ENCODE measurements around the gene ZCWPW1.

ZCWPW1 gene

DNA sequence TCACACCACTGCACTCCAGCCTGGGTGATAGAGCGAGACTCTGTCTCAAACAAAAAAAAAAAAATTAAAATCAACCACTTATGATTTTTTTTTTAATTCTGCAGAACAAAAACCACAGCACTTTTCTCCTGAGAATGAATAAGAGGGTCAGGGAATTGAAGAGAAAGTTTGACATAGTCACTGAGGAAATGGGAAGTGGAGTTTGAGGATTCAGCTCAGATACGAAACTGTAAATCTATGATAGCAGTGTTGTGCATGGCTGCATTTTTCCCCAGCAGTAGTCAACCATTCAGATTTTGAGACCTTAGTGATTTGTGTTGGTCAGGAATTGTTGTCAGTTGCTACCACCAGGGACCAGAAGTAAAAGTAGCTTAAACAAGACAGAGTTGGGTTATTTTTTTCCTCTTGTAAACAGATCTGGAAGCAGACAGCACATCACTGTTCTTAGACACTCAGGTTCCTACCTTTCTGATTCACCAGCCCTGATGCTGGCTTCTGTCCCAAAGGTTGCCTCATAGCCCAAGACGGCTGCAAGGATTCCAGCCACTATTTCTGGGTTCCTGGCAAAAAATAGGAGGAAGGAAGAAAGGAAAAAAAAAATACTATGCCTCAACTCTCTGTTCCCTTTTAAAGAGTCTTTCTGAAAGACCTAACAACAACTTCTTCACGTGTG is 35.1 kb downstream of the ZCWPW1 start (continued):
- TF ChIP-seq ZNF8 (CRISPR knock-in tag; IDR thresholded peaks at IDR 0.05), result no peak

GRCh38 chr7:100390286-100391009 is 38.1 kb downstream of the ZCWPW1 start:
- TF ChIP-seq TOX (CRISPR knock-in tag; IDR thresholded peaks at IDR 0.05; ENCODE audit: borderline replicate concordance) (no peak), ZFP30 (CRISPR knock-in tag; IDR thresholded peaks at IDR 0.05) (no peak), BACH2 (CRISPR knock-in tag; IDR thresholded peaks at IDR 0.05; ENCODE audit: borderline replicate concordance) (no peak), ESRRG (CRISPR knock-in tag; IDR thresholded peaks at IDR 0.05) (no peak), PATZ1 (CRISPR knock-in tag; IDR thresholded peaks at IDR 0.05; ENCODE audit: borderline replicate concordance) (no peak), CSDC2 (CRISPR knock-in tag; IDR thresholded peaks at IDR 0.05) (no peak), SNAI2 (CRISPR knock-in tag; IDR thresholded peaks at IDR 0.05) (no peak), CREB5 (CRISPR knock-in tag; IDR thresholded peaks at IDR 0.05; ENCODE audit: low read depth) (no peak)
- ATAC-seq, result no peak; the same call in 2 of the 3 replicates

DNA sequence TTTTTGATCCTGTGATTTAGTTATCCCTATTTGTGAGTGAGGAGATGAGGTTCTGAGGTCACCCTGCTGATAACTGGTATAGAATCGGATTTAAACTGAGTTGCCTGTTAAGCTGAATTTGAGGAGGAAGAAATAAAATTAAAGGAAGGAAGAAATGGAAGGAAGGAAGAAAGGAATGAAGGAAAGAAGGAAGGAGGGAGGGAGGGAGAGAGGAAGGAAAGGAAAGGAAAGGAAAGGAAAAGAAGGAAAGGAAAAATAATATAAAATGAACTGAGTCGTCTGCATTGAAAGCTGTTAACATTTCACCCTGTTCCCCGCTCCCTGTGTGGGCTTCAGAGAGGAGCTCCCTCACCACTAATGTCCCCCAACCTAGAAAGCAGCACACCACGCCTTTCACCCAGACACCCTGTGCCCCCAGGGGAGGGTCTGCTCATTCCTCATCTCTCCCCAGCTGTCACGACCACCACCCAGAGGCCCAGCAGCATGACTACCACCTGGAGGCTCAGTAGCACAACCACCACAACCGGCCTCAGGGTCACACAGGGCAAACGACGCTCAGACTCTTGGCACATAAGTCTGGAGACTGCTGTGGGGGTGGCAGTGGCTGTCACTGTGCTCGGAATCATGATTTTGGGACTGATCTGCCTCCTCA is 38.9 kb downstream of the ZCWPW1 start:
- TF ChIP-seq OSR1 (CRISPR knock-in tag; IDR thresholded peaks at IDR 0.05), result no peak
- TF ChIP-seq ESRRG (CRISPR knock-in tag; IDR thresholded peaks at IDR 0.05), result no peak
- TF ChIP-seq TCF4 (CRISPR knock-in tag; IDR thresholded peaks at IDR 0.05; ENCODE audit: borderline replicate concordance), result no peak
- TF ChIP-seq PATZ1 (CRISPR knock-in tag; IDR thresholded peaks at IDR 0.05; ENCODE audit: borderline replicate concordance), result no peak
- no peak for TF ChIP-seq CSDC2 (CRISPR knock-in tag; IDR thresholded peaks at IDR 0.05)
- TF ChIP-seq ZNF8 (CRISPR knock-in tag; IDR thresholded peaks at IDR 0.05), result no peak
- TF ChIP-seq ARNTL (CRISPR knock-in tag; IDR thresholded peaks at IDR 0.05; ENCODE audit: borderline replicate concordance, low read depth), result no peak
- TF ChIP-seq ISL1 (CRISPR knock-in tag; IDR thresholded peaks at IDR 0.05), result no peak
- TF ChIP-seq TOX (CRISPR knock-in tag; IDR thresholded peaks at IDR 0.05; ENCODE audit: borderline replicate concordance), result no peak
- no peak for TF ChIP-seq CREB5 (CRISPR knock-in tag; IDR thresholded peaks at IDR 0.05; ENCODE audit: low read depth)
- no peak for TF ChIP-seq ZNF70 (CRISPR knock-in tag; IDR thresholded peaks at IDR 0.05)
- TF ChIP-seq CSRNP3 (CRISPR knock-in tag; IDR thresholded peaks at IDR 0.05), result no peak
- TF ChIP-seq PPARA (CRISPR knock-in tag; IDR thresholded peaks at IDR 0.05; ENCODE audit: borderline replicate concordance), result no peak
- TF ChIP-seq, protein P1, sequence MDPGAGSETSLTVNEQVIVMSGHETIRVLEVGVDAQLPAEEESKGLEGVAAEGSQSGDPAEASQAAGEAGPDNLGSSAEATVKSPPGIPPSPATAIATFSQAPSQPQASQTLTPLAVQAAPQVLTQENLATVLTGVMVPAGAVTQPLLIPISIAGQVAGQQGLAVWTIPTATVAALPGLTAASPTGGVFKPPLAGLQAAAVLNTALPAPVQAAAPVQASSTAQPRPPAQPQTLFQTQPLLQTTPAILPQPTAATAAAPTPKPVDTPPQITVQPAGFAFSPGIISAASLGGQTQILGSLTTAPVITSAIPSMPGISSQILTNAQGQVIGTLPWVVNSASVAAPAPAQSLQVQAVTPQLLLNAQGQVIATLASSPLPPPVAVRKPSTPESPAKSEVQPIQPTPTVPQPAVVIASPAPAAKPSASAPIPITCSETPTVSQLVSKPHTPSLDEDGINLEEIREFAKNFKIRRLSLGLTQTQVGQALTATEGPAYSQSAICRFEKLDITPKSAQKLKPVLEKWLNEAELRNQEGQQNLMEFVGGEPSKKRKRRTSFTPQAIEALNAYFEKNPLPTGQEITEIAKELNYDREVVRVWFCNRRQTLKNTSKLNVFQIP (CRISPR knock-in tag; IDR thresholded peaks at IDR 0.05; ENCODE audit: borderline replicate concordance, low read depth), result no peak
- ATAC-seq, result no peak
